HepG2 (cell line): ENCODE measurements around the gene FAM181A.

ENCODE experiments used
- BHLHE40 ChIP-seq: IDR thresholded peaks from 2 replicates; pipeline ENCODE4 v1.6.1; 2011; ENCODE audit warnings: low read length, improper control_type of control experiment
- JUN ChIP-seq: sonication (generic); formaldehyde crosslinking; IDR thresholded peaks from 2 replicates; pipeline ENCODE4 v1.4.0; 2020; ENCODE audit warnings: mild to moderate bottlenecking, missing genetic modification reagents
- NCOA5 ChIP-seq: sonication (generic); formaldehyde crosslinking; IDR thresholded peaks from 2 replicates; pipeline ENCODE4 v1.4.0; 2020; ENCODE audit warnings: missing genetic modification reagents
- ONECUT2 ChIP-seq: sonication (generic); formaldehyde crosslinking; IDR thresholded peaks from 2 replicates; pipeline ENCODE4 v1.4.0; 2020; ENCODE audit warnings: missing genetic modification reagents
- SCMH1 ChIP-seq: sonication (generic); formaldehyde crosslinking; IDR thresholded peaks from 2 replicates; pipeline ENCODE4 v1.9.0; 2021; ENCODE audit warnings: missing genetic modification reagents, mild to moderate bottlenecking, borderline replicate concordance
- YY1 ChIP-seq: IDR thresholded peaks from 2 replicates; pipeline ENCODE4 v1.6.1; 2011; ENCODE audit warnings: low read length, low read depth, moderate library complexity, mild to moderate bottlenecking; ENCODE audit not compliant: insufficient read depth, insufficient replicate concordance
- TF ChIP-seq, protein P1 (sequence below): sonication (generic); formaldehyde crosslinking; IDR thresholded peaks from 2 replicates; pipeline ENCODE4 v1.5.0; 2020; ENCODE audit warnings: mild to moderate bottlenecking, missing genetic modification reagents, moderate library complexity
- TF ChIP-seq, protein P2 (sequence below), 2 experiments: sonication (generic) in 1 of 2; formaldehyde crosslinking in 1 of 2; IDR thresholded peaks; 2 replicates each; pipeline versions ENCODE4 v1.4.0 to v1.6.1; 2018 to 2020; ENCODE audit warnings: missing genetic modification reagents in 2 of 2, borderline replicate concordance in 1 of 2, low read depth in 1 of 2, mild to moderate bottlenecking in 1 of 2, missing biosample characterization in 1 of 2

DNA sequence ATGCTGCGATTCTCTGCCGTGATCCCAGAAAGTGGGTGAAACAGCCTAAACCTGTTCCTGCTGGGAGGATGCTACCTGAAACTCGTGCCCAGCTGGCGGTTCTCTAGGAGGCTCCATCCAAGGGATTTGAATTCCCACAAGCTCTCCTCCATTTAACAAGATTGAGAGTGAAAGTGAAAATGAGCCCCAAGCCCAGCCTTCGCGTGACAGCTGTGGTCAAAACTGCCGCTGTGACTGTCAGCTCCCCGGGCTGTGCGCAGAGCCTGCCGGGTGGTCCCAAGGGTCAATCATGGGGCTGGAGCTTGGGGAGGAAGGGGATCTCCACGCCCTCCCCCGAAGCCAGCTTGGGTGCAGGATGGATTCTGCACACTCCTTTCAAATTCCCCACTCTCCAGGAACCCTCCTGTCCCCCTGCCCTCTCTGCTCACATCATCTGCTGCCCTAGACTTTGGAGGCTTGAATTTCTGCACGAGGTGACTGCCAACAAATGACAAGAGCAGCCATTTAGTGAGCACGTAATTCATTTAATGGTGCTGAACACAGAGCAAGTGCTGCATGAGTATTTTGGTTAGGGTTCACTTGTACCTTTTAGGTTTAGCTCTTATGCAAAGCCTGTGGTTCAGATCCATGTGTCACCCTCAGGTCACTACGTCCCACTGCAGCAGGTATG lies 44.0 kb downstream of the FAM181A start:
- no peak for TF ChIP-seq SCMH1 (CRISPR knock-in tag)
- TF ChIP-seq BHLHE40, result no peak
- TF ChIP-seq, protein P1, sequence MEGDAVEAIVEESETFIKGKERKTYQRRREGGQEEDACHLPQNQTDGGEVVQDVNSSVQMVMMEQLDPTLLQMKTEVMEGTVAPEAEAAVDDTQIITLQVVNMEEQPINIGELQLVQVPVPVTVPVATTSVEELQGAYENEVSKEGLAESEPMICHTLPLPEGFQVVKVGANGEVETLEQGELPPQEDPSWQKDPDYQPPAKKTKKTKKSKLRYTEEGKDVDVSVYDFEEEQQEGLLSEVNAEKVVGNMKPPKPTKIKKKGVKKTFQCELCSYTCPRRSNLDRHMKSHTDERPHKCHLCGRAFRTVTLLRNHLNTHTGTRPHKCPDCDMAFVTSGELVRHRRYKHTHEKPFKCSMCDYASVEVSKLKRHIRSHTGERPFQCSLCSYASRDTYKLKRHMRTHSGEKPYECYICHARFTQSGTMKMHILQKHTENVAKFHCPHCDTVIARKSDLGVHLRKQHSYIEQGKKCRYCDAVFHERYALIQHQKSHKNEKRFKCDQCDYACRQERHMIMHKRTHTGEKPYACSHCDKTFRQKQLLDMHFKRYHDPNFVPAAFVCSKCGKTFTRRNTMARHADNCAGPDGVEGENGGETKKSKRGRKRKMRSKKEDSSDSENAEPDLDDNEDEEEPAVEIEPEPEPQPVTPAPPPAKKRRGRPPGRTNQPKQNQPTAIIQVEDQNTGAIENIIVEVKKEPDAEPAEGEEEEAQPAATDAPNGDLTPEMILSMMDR (CRISPR knock-in tag), result no peak; the same call in 1 of the 2 replicates
- no peak for TF ChIP-seq NCOA5 (CRISPR knock-in tag)
- TF ChIP-seq YY1, result no peak
- TF ChIP-seq, protein P2, sequence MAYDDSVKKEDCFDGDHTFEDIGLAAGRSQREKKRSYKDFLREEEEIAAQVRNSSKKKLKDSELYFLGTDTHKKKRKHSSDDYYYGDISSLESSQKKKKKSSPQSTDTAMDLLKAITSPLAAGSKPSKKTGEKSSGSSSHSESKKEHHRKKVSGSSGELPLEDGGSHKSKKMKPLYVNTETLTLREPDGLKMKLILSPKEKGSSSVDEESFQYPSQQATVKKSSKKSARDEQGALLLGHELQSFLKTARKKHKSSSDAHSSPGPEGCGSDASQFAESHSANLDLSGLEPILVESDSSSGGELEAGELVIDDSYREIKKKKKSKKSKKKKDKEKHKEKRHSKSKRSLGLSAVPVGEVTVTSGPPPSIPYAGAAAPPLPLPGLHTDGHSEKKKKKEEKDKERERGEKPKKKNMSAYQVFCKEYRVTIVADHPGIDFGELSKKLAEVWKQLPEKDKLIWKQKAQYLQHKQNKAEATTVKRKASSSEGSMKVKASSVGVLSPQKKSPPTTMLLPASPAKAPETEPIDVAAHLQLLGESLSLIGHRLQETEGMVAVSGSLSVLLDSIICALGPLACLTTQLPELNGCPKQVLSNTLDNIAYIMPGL (CRISPR knock-in tag; IDR thresholded peaks at IDR 0.05; ENCODE audit: borderline replicate concordance in 1 of 2, low read depth in 1 of 2), result no peak
- no peak for TF ChIP-seq JUN (CRISPR knock-in tag)
- no peak for TF ChIP-seq ONECUT2 (CRISPR knock-in tag)
